Left lung (tissue), 10 donors: Measurements from ENCODE around the gene ATF6. TPM values are rescaled to one million over a fixed set of nuclear protein-coding genes. Genes with fewer than 3 reads are reported as not detected.

Experiments
- ATAC-seq: fragments of 200-7000 bp; cut with Tn5 transposase; one replicate; pipeline ENCODE4 v1.9.1; 2020; ENCODE audit warnings: moderate library complexity
- DNase-seq, 4 donors: peaks; one replicate each; pipeline ENCODE4 v3.0.0-alpha.2; 2013 to 2020
- H3K27ac ChIP-seq, 2 donors: fragments of 200-600 bp; sonication (generic) in 1 of 2; one replicate each; pipeline versions ENCODE4 v1.5.0 to v1.8.0; 2020 to 2021
- H3K27me3 ChIP-seq, 2 donors: fragments of 200-600 bp; sonication (generic) in 1 of 2; one replicate each; pipeline versions ENCODE4 v1.5.0 to v1.8.0; 2020 to 2021
- H3K36me3 ChIP-seq, 2 donors: fragments of 200-600 bp; sonication (generic) in 1 of 2; one replicate each; pipeline versions ENCODE4 v1.5.0 to v1.8.0; 2020 to 2021
- H3K4me1 ChIP-seq, 2 donors: fragments of 200-600 bp; one replicate each; pipeline ENCODE4 v1.8.0; 2021
- H3K4me3 ChIP-seq, 2 donors: fragments of 200-600 bp; sonication (generic) in 1 of 2; one replicate each; pipeline versions ENCODE4 v1.5.0 to v1.8.0; 2020 to 2021; ENCODE audit warnings: mild to moderate bottlenecking in 1 of 2
- H3K9me3 ChIP-seq, 2 donors: fragments of 200-600 bp; sonication (generic) in 1 of 2; one replicate each; pipeline versions ENCODE4 v1.5.0 to v1.8.0; 2020 to 2021
- intact Hi-C, 2 donors: fragments of 100-400 bp; cut with DNase I; formaldehyde crosslinking; loops; one replicate each; pipeline versions ENCODE4 v1.11.2 to v1.14.2; 2022
- polyA plus RNA-seq, 6 donors: library from polyadenylated mRNA; unstranded; fragments of 120-200 nt; gene quantifications; one replicate each; pipeline ENCODE4 v1.2.1, GENCODE V29; 2013; ENCODE audit not compliant: insufficient read length in 6 of 6
- total RNA-seq, 2 donors: library from RNA; stranded (reverse); fragmentation: NEBNext Ultra II Directional; extraction: Animal tissue kit (Norgen Biotek cat#: 25700); gene quantifications; one replicate each; pipeline ENCODE4 v1.2.1, GENCODE V29; 2021
- TF ChIP-seq, protein P1 (sequence below), 2 donors: fragments of 200-600 bp; sonication (generic) in 1 of 2; IDR thresholded peaks; one replicate each; pipeline versions ENCODE4 v1.5.0 to v1.8.0; 2021; ENCODE audit warnings: antibody characterized with exemption in 2 of 2
- donor health status: DM: no; HTN: yes; CAD: no.
- donor health status: DM: no; HTN: no; CAD: no.

The ATF6 gene
- total and polyA plus RNA-seq, 8 donors: 26.3 to 32.6 (median 29.5) TPM

DNA sequence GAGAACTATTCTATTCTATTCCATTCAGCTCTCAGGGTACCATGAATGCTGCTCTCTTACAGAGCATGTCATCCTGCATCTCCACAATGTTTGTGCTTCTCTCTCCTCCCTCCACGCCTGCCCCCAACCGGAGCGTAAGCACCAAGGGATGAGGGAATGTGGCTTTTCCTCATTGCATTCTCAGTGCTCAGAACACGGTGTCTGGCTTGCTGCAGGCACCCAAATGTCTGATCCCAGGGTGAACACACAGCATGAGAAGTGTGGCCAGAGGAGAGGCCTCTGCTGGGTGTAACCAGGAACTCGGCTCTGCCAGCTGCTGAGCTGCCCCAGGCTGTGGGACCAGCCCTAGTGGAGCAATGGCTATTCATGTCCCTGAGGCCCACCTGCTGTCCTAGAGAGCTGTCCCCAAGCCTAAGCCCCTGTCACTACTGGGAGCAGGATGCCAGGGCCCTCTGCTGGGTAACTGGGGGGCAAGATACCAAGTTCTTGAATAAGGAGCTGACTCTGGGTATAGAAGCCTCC lies 219.2 kb downstream of the ATF6 start:
- Histone ChIP-seq H3K27me3 (no peaks in the 10 kb centered on the region), H3K27ac (no peak overlapping the region), H3K4me3 (no peak overlapping the region), H3K9me3 (peaks cover 0 to 13% of the 10 kb centered on the region in 2 donors), H3K4me1 (peaks cover 0 to 19% of the 10 kb centered on the region in 2 donors), H3K36me3 (peaks cover 0 to 24% of the 10 kb centered on the region in 2 donors)
- ATAC-seq (no peak), DNase-seq (peak in 1 of 4 donors; percentile 45)
- TF ChIP-seq, protein P1, sequence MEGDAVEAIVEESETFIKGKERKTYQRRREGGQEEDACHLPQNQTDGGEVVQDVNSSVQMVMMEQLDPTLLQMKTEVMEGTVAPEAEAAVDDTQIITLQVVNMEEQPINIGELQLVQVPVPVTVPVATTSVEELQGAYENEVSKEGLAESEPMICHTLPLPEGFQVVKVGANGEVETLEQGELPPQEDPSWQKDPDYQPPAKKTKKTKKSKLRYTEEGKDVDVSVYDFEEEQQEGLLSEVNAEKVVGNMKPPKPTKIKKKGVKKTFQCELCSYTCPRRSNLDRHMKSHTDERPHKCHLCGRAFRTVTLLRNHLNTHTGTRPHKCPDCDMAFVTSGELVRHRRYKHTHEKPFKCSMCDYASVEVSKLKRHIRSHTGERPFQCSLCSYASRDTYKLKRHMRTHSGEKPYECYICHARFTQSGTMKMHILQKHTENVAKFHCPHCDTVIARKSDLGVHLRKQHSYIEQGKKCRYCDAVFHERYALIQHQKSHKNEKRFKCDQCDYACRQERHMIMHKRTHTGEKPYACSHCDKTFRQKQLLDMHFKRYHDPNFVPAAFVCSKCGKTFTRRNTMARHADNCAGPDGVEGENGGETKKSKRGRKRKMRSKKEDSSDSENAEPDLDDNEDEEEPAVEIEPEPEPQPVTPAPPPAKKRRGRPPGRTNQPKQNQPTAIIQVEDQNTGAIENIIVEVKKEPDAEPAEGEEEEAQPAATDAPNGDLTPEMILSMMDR (IDR thresholded peaks at IDR 0.05): no peak
- intact Hi-C loops: no loop called here

DNA sequence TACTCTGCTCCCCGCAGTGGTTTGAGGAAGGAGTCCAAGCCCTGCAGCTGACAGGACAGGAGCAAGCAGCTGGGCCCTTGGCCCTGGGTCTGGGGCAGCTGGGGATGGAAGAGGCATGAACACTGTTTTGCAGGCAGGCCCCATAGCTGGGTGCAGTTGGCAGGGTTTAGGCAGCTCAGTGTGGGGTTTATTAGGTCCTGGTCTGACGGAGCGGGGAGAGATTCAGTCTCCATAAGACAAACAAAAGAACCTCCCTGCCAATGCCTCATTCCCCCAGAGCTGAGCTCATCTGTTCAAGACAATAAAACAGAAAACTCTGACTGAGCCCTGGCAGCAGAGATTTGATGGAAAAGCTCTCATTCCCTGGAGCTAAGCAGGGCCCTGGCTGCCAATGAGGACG lies 220.2 kb downstream of the ATF6 start:
- peaks cover 0 to 13% of the 10 kb centered on the region in 2 donors for H3K9me3 ChIP-seq
- no peak overlapping the region for H3K27ac ChIP-seq
- TF ChIP-seq, protein P1 (IDR thresholded peaks at IDR 0.05): no peak
- H3K4me1 ChIP-seq: peaks cover 0 to 22% of the 10 kb centered on the region in 2 donors
- no peak overlapping the region for H3K4me3 ChIP-seq
- H3K36me3 ChIP-seq: peaks cover 0 to 24% of the 10 kb centered on the region in 2 donors
- no peak for DNase-seq
- no peaks in the 10 kb centered on the region for H3K27me3 ChIP-seq
- ATAC-seq: peak; percentile 19
- intact Hi-C loops: no loop called here

DNA sequence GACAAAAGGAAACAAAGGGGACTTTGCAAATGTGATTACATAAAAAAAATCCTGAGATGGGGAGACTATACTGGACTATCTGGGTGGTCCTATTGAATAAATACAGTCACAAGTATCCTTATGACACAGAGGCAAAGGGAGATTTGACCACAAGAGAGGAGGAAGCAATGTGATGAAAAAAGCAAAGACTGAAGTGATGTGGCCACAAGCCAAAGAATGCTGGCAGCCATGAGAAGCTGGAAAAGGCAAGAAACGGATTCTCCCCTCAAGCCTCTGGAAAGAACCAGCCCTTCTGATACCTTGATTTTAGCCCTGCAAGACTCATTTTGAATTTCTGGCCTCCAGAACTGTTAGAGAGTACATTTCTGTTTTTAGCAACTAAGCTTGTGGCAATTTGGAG lies 221.2 kb downstream of the ATF6 start:
- Histone ChIP-seq H3K4me3 (no peak overlapping the region), H3K9me3 (peaks cover 0 to 13% of the 10 kb centered on the region in 2 donors), H3K27me3 (no peaks in the 10 kb centered on the region), H3K4me1 (peaks cover 0 to 22% of the 10 kb centered on the region in 2 donors), H3K27ac (no peak overlapping the region), H3K36me3 (peaks cover 0 to 24% of the 10 kb centered on the region in 2 donors)
- no peak for DNase-seq
- intact Hi-C loops: no loop called here
- TF ChIP-seq, protein P1 (IDR thresholded peaks at IDR 0.05): no peak
- no peak for ATAC-seq

DNA sequence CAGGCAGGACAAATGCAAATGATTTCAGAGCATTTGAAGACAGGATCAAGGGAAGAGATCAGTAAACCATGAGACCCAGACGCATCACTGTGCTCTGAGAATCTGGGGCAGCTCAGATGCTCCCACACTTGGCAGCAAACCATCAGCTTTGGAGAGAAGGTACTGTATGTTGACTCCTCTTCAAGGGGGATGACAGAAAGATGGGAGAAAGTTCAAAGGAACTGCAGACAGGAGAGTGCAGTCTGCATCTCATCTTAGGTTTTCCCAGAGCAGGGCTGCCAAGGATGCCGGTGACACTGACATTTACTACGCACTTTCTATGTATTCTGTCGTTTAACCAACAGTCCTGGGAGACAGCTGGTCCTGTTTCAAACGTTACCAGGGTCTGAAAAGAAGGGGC lies 221.8 kb downstream of the ATF6 start:
- peaks cover 0 to 27% of the 10 kb centered on the region in 2 donors for H3K36me3 ChIP-seq
- peaks cover 0 to 13% of the 10 kb centered on the region in 2 donors for H3K9me3 ChIP-seq
- H3K4me1 ChIP-seq: peaks cover 0 to 22% of the 10 kb centered on the region in 2 donors
- H3K4me3 ChIP-seq: no peak overlapping the region
- TF ChIP-seq, protein P1 (IDR thresholded peaks at IDR 0.05): no peak
- no peak for DNase-seq
- no peak for ATAC-seq
- H3K27me3 ChIP-seq: no peaks in the 10 kb centered on the region
- no peak overlapping the region for H3K27ac ChIP-seq
- intact Hi-C loops: no loop called here

DNA sequence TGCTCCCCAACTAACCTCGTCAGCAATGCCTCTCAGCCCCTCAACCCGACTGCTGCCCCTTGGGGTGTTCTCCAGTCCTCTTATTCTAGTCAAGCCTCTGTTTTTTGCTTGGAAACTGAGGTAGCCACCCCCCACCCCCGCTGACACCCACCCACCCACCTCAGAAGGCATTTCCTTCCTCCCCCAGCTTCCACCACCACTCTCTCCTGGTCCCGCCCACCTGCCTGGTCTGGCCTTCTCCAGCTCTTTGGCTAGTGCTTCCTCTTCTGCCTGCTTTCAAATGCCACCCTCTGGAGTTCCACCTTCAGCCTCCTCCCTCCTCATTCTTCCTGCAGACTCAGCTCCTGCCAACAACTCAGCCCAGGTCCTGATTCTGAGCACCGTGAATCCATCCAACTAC lies 222.3 kb downstream of the ATF6 start:
- TF ChIP-seq, protein P1 (IDR thresholded peaks at IDR 0.05): no peak
- peak; percentile 13 for ATAC-seq
- Histone ChIP-seq H3K36me3 (peaks cover 0 to 30% of the 10 kb centered on the region in 2 donors), H3K9me3 (peaks cover 0 to 13% of the 10 kb centered on the region in 2 donors), H3K4me1 (peaks cover 0 to 22% of the 10 kb centered on the region in 2 donors), H3K4me3 (no peak overlapping the region), H3K27ac (no peak overlapping the region), H3K27me3 (no peaks in the 10 kb centered on the region)
- no peak for DNase-seq
- intact Hi-C loops: no loop called here
